GM18868 (cell line): Measurements from ENCODE around the gene IL17C.
A peak's percentile ranks its signal among the peaks of the same experiment; 100 is the strongest.

Experiments used
- ATAC-seq: cut with Tn5 transposase; IDR thresholded peaks from one replicate; pipeline ENCODE4 v1.9.1; 2021; ENCODE audit warnings: mild to moderate bottlenecking, moderate library complexity; ENCODE audit not compliant: unreplicated experiment

Gene IL17C

GRCh38 chr16:88642881-88643643 is 4.7 kb downstream of the IL17C start:
- ATAC-seq = no peak

GRCh38 chr16:88643644-88643932 is 5.2 kb downstream of the IL17C start:
- no peak for ATAC-seq

GRCh38 chr16:88645455-88645854 is 7.1 kb downstream of the IL17C start:
- ATAC-seq = no peak

GRCh38 chr16:88645941-88646340 is 7.6 kb downstream of the IL17C start:
- no peak for ATAC-seq

- no peak for ATAC-seq
These were observed 8.1 kb downstream of the IL17C start for GRCh38 chr16:88646345-88647034.

GRCh38 chr16:88647178-88648070 is 9.1 kb downstream of the IL17C start:
- ATAC-seq = no peak

- ATAC-seq = no peak
These were observed 11.0 kb downstream of the IL17C start for GRCh38 chr16:88649195-88649923.

- ATAC-seq = no peak
These were observed 11.8 kb downstream of the IL17C start for GRCh38 chr16:88649924-88650748.

- ATAC-seq = peak; percentile 74
These were observed 12.4 kb downstream of the IL17C start, which contains the start of gene CYBA for GRCh38 chr16:88650749-88651275. Gene CYBA (minus strand): TSS chr16:88651053. CDS start chr16:88651013, 40 bp downstream.

- peak; percentile 79 for ATAC-seq
These were observed 13.1 kb downstream of the IL17C start for GRCh38 chr16:88651276-88651988.

- ATAC-seq = no peak
These were observed 13.8 kb downstream of the IL17C start for GRCh38 chr16:88651989-88652761.

GRCh38 chr16:88652762-88653063 is 14.3 kb downstream of the IL17C start:
- no peak for ATAC-seq

- no peak for ATAC-seq
These were observed 14.7 kb downstream of the IL17C start for GRCh38 chr16:88653101-88653500.

- ATAC-seq = no peak
These were observed 15.4 kb downstream of the IL17C start for GRCh38 chr16:88653596-88654362.

- ATAC-seq = no peak
These were observed 16.1 kb downstream of the IL17C start for GRCh38 chr16:88654363-88655052.

- no peak for ATAC-seq
These were observed 16.8 kb downstream of the IL17C start for GRCh38 chr16:88655053-88655732.
